Measurements from ENCODE around the gene FMN1.

The FMN1 gene

DNA sequence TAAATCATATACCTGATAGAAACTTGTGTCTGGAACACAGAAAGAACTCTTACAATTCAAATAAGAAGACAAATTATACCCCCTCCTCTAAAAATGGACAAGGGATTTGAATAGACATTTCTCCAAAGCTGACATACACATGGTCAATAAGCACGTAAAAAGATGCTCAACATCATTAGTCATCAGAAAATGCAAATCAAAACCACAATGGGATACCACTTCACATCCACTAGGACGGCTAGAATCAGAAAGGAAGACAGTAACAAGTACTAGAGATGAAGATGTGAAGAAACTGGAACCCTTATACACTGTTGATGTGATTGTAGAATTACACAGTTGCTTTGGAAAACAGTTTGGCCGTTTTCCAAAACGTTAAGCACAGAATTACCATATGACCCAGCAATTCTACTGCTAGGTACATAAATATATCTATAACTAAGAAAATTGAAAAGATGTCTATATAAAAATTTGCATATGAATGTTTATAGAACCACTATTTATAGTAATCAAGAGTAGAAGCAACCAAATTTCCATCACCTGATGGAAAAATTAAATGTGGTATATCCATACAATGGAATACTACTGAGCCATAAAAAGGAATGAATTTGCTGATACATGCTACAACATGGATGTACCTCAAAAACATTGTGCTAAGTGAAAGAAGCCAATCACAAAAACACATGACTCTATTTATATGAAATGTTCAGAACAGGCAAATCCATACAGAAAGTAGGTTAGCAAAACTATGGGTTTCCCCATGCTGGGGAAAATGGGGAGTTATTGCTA lies 415.9 kb downstream of the FMN1 start:
- H3K36me3 ChIP-seq (replicated peaks), result peaks cover 3% of the 10 kb centered on the region
- no peak overlapping the region for H3K4me3 ChIP-seq (ENCODE audit: low read depth, low read length)
- no peak for DNase-seq
- H3K27ac ChIP-seq, result no peak overlapping the region
- in situ Hi-C loops (cut with HindIII; ENCODE audit: low pct_ligation_motif_present, low sequenced_read_pairs), result no loop called here
- TF ChIP-seq, protein P1, sequence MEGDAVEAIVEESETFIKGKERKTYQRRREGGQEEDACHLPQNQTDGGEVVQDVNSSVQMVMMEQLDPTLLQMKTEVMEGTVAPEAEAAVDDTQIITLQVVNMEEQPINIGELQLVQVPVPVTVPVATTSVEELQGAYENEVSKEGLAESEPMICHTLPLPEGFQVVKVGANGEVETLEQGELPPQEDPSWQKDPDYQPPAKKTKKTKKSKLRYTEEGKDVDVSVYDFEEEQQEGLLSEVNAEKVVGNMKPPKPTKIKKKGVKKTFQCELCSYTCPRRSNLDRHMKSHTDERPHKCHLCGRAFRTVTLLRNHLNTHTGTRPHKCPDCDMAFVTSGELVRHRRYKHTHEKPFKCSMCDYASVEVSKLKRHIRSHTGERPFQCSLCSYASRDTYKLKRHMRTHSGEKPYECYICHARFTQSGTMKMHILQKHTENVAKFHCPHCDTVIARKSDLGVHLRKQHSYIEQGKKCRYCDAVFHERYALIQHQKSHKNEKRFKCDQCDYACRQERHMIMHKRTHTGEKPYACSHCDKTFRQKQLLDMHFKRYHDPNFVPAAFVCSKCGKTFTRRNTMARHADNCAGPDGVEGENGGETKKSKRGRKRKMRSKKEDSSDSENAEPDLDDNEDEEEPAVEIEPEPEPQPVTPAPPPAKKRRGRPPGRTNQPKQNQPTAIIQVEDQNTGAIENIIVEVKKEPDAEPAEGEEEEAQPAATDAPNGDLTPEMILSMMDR (IDR thresholded peaks at IDR 0.05; ENCODE audit: low read depth, low read length, missing control alignments), result no peak
- H3K27me3 ChIP-seq (replicated peaks), result no peaks in the 10 kb centered on the region

DNA sequence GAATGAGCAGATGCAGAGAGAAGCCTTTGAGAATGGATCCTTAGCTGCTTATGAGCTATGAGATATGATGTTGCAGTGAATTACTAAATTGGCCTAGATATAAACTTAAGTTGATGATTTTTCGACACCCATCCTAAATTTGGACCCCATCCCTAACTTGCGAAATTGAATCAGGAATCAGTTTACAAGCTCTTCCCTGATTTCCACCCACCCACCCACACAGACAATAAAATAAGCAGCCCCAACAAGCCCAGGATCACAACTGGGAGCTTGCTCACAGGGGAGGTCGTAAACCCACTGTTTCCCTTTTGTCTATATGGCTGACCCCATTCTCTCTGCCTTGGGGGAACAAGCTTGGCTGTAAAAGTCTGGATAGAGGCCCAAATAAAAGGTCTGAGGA lies 419.4 kb downstream of the FMN1 start:
- no peak for DNase-seq
- in situ Hi-C loops (cut with HindIII; ENCODE audit: low pct_ligation_motif_present, low sequenced_read_pairs), result no loop called here
- TF ChIP-seq, protein P1 (IDR thresholded peaks at IDR 0.05; ENCODE audit: low read depth, low read length, missing control alignments), result no peak
- Histone ChIP-seq H3K36me3 (replicated peaks) (peaks cover 3% of the 10 kb centered on the region), H3K27ac (peak overlapping the region; percentile 91), H3K4me3 (ENCODE audit: low read depth, low read length) (no peak overlapping the region), H3K27me3 (replicated peaks) (no peaks in the 10 kb centered on the region)

DNA sequence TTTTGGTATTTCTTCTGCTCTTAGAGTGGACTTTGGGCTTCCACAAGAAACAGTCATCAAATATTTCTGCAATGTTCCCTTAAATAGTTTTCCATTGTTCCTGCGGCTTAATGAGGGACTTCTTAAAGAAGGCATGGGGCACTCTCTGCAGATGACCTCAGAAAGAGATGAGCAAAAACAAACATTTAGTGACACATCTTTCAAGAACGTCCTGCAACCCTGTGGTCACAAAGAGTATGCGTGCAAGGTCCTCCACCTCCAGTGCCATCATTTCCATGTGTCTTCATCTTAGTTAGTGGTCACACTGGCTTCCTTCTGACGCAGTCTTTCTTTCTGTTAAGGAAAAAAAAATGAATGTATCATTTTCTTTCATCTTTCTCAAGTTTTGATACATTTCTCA lies 420.5 kb downstream of the FMN1 start:
- TF ChIP-seq, protein P1 (IDR thresholded peaks at IDR 0.05; ENCODE audit: low read depth, low read length, missing control alignments), result no peak
- DNase-seq, result peak; percentile 96
- in situ Hi-C loops (cut with HindIII; ENCODE audit: low pct_ligation_motif_present, low sequenced_read_pairs), result no loop called here
- no peaks in the 10 kb centered on the region for H3K27me3 ChIP-seq (replicated peaks)
- no peak overlapping the region for H3K4me3 ChIP-seq (ENCODE audit: low read depth, low read length)
- peaks cover 3% of the 10 kb centered on the region for H3K36me3 ChIP-seq (replicated peaks)
- peak overlapping the region; percentile 91 for H3K27ac ChIP-seq

DNA sequence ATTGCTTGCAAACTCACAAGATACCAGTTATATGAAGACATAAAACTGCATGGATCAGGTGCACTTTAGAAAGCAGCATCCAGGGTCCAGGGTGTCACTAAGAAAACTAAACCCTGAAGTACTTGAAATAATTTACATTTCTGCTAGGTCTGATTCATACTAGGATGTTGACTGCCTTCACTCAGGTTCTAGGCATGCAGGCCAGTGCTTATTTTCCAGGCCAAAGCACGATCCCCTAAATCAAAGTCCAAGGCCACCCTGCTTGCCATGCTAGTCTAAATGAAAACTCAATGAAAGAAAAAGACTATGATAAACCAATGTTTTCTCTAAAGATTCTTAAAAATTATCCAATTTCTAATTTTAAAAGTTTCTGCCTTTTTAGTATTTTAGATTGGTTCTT lies 427.3 kb downstream of the FMN1 start:
- in situ Hi-C loops (cut with HindIII; ENCODE audit: low pct_ligation_motif_present, low sequenced_read_pairs), result no loop called here
- Histone ChIP-seq H3K27ac (no peak overlapping the region), H3K36me3 (replicated peaks) (no peaks in the 10 kb centered on the region), H3K27me3 (replicated peaks) (no peaks in the 10 kb centered on the region), H3K4me3 (ENCODE audit: low read depth, low read length) (no peak overlapping the region)
- TF ChIP-seq, protein P1 (IDR thresholded peaks at IDR 0.05; ENCODE audit: low read depth, low read length, missing control alignments), result no peak
- DNase-seq, result no peak

DNA sequence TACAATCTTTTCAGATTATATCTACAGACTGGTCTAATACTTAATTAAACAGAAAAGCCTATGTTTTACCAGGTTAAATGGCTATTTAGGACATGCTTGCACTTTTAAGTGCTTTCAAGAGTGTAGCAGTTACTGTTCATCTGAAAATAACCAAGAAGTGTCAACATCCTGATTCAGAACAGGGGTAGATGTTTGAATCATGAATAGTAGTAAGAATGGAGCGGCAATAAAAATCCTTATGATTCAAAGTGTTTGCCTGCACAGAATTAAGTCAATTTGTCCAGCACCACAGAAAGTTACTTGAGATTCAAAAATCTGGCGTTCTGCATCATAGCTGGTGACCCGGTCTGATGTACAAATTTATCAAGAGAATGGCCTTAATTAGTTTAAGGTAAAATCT lies 428.4 kb downstream of the FMN1 start:
- H3K36me3 ChIP-seq (replicated peaks), result no peaks in the 10 kb centered on the region
- H3K27me3 ChIP-seq (replicated peaks), result no peaks in the 10 kb centered on the region
- no peak overlapping the region for H3K27ac ChIP-seq
- H3K4me3 ChIP-seq (ENCODE audit: low read depth, low read length), result no peak overlapping the region
- TF ChIP-seq, protein P1 (IDR thresholded peaks at IDR 0.05; ENCODE audit: low read depth, low read length, missing control alignments), result no peak
- in situ Hi-C loops (cut with HindIII; ENCODE audit: low pct_ligation_motif_present, low sequenced_read_pairs), result no loop called here
- DNase-seq, result no peak

DNA sequence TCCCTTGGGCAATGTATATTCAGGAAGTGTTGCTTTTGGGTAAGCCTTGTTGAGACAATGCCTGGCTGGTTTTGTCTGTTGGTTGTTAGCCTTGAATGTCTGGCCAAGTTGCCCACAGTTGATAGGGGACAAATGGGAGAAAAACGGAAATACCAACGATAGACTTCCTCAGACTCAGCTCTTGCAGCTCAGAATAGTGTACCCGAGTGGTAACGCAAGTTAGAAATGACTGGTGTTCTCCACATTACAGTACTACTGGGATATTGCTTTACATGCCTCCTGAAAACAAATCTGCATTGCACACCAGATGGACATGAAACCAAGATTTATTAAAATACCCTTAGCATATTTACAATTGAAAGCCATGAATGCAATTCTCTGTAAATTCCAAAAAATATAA lies 429.3 kb downstream of the FMN1 start:
- TF ChIP-seq, protein P1 (IDR thresholded peaks at IDR 0.05; ENCODE audit: low read depth, low read length, missing control alignments), result no peak
- DNase-seq, result no peak
- Histone ChIP-seq H3K4me3 (ENCODE audit: low read depth, low read length) (no peak overlapping the region), H3K36me3 (replicated peaks) (no peaks in the 10 kb centered on the region), H3K27ac (no peak overlapping the region), H3K27me3 (replicated peaks) (no peaks in the 10 kb centered on the region)
- in situ Hi-C loops (cut with HindIII; ENCODE audit: low pct_ligation_motif_present, low sequenced_read_pairs), result no loop called here

Data from brain microvascular endothelial cell (primary cell).